ENCODE results near the gene PNPLA2. TPM values are rescaled to one million over a fixed set of nuclear protein-coding genes. Genes with fewer than 3 reads are reported as not detected.

The PNPLA2 gene
- total RNA-seq, 2 experiments from 2014 or later: 19.8 to 41.2 TPM

DNA sequence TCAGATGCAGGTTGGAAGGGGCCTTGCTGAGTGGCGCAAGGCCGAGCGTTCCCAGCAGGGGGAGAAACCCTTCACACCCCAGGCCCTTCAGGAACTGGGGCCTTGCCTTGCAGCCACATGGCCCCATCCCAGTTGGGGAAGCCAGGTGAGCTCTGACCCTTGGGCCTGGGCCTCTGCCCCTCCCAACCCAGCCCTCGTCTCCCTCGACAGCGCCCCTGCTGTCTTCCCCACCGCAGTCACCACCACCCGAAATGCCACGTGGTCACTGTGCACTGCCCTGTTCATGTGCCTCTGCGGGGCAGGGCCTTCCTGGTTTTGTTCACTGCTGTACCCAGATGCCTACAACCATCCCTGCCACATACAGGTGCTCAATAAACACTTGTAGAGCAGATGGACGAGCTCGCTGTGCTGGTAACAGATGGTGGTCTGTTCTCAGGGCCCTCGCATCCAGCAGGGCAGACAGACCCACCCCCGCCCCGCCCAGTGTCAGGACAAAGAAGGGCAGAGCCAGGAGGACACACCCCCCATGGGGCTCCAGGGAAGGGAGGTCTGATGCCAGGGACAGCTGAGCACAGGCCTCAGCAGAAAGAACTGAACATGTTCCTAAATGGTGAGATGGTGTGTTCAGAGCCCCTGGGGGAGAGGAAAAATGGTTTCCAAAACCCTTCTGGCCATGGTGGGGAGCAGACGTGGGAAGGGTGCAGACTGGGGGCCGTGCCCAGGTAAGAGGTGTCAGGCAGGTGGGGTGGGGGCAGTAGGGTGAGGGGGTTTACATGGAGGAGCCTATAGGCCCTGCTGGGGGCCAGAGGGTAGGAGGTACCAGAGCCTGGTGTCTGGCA is 19.9 kb downstream of the PNPLA2 start:
- ChIA-PET POLR2A (no interaction called here), CTCF (ENCODE audit: unreplicated experiment) (interaction anchor here (0.8 kb wide), 1 partner anchor 9 kb away, joined by 3 read pairs; no protein-coding TSS in a partner anchor)
- Histone ChIP-seq H3K36me3 (ENCODE audit: insufficient read depth, low read length) (peaks cover 33% of the 10 kb centered on the region), H3K4me3 (ENCODE audit: low read depth, low read length, poor library complexity, severe bottlenecking) (no peak overlapping the region), H2AFZ (ENCODE audit: low read length) (no peak overlapping the region), H3K9me3 (ENCODE audit: low read length) (no peaks in the 10 kb centered on the region), H3K9me2 (ENCODE audit: insufficient read depth, low read length) (no peaks in the 10 kb centered on the region), H3K79me2 (ENCODE audit: insufficient read depth, low read depth, low read length) (peaks cover 18% of the 10 kb centered on the region), H3K27ac (ENCODE audit: low read depth, low read length, poor library complexity, severe bottlenecking) (no peak overlapping the region), H4K20me1 (ENCODE audit: insufficient read depth, low read length) (peaks cover 12% of the 10 kb centered on the region; the same call in 1 of the 2 replicates), H3K4me2 (ENCODE audit: low read length) (no peak overlapping the region), H3K4me1 (ENCODE audit: insufficient read depth, low read length, poor library complexity, severe bottlenecking) (peaks cover 14% of the 10 kb centered on the region)
- no peak for DNase-seq (ENCODE audit: low spot score)
- TF ChIP-seq, protein P1, sequence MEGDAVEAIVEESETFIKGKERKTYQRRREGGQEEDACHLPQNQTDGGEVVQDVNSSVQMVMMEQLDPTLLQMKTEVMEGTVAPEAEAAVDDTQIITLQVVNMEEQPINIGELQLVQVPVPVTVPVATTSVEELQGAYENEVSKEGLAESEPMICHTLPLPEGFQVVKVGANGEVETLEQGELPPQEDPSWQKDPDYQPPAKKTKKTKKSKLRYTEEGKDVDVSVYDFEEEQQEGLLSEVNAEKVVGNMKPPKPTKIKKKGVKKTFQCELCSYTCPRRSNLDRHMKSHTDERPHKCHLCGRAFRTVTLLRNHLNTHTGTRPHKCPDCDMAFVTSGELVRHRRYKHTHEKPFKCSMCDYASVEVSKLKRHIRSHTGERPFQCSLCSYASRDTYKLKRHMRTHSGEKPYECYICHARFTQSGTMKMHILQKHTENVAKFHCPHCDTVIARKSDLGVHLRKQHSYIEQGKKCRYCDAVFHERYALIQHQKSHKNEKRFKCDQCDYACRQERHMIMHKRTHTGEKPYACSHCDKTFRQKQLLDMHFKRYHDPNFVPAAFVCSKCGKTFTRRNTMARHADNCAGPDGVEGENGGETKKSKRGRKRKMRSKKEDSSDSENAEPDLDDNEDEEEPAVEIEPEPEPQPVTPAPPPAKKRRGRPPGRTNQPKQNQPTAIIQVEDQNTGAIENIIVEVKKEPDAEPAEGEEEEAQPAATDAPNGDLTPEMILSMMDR (conservative IDR thresholded peaks at IDR 0.05; ENCODE audit: low read length): no peak
- no peak for TF ChIP-seq EZH2phosphoT487 (IDR thresholded peaks at IDR 0.05; ENCODE audit: borderline replicate concordance, low read depth, low read length)
- BruUV-seq (replicated peaks): no TSS peak
- intact Hi-C loops (cut with micrococcal nuclease; ENCODE audit: unreplicated experiment): no loop called here

DNA sequence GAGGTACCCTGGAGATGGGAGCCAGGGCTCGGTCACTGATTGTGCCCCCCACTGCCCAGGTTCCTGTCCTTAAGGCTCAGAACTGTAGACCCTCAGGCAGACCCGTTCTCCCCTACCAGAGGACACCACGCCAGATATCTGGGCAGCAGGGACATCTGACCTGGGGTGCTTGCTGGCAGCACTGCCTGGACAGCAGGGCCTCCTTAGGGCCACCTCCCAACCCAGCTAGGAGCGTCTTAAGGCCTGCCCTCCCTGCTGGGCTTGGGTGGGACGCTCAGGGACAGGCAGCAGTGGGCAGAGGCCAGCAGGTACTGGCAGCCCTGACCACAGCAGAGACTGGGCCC is 20.5 kb downstream of the PNPLA2 start:
- Histone ChIP-seq H3K4me1 (ENCODE audit: insufficient read depth, low read length, poor library complexity, severe bottlenecking) (peaks cover 20% of the 10 kb centered on the region), H4K20me1 (ENCODE audit: insufficient read depth, low read length) (peaks cover 12% of the 10 kb centered on the region; the same call in 1 of the 2 replicates), H3K79me2 (ENCODE audit: insufficient read depth, low read depth, low read length) (peaks cover 18% of the 10 kb centered on the region), H3K4me3 (ENCODE audit: low read depth, low read length, poor library complexity, severe bottlenecking) (no peak overlapping the region), H3K36me3 (ENCODE audit: insufficient read depth, low read length) (peaks cover 33% of the 10 kb centered on the region), H3K9me3 (ENCODE audit: low read length) (no peaks in the 10 kb centered on the region), H3K4me2 (ENCODE audit: low read length) (no peak overlapping the region), H3K27ac (ENCODE audit: low read depth, low read length, poor library complexity, severe bottlenecking) (no peak overlapping the region), H2AFZ (ENCODE audit: low read length) (no peak overlapping the region), H3K9me2 (ENCODE audit: insufficient read depth, low read length) (no peaks in the 10 kb centered on the region)
- ChIA-PET CTCF (ENCODE audit: unreplicated experiment) (no interaction called here), POLR2A (no interaction called here)
- no TSS peak for BruUV-seq (replicated peaks)
- DNase-seq (ENCODE audit: low spot score): no peak
- no peak for TF ChIP-seq EZH2phosphoT487 (IDR thresholded peaks at IDR 0.05; ENCODE audit: borderline replicate concordance, low read depth, low read length)
- TF ChIP-seq, protein P1 (conservative IDR thresholded peaks at IDR 0.05; ENCODE audit: low read length): no peak
- intact Hi-C loops (cut with micrococcal nuclease; ENCODE audit: unreplicated experiment): no loop called here
